Measurements from ENCODE around the gene ZDHHC11.

The ZDHHC11 gene, protein sequence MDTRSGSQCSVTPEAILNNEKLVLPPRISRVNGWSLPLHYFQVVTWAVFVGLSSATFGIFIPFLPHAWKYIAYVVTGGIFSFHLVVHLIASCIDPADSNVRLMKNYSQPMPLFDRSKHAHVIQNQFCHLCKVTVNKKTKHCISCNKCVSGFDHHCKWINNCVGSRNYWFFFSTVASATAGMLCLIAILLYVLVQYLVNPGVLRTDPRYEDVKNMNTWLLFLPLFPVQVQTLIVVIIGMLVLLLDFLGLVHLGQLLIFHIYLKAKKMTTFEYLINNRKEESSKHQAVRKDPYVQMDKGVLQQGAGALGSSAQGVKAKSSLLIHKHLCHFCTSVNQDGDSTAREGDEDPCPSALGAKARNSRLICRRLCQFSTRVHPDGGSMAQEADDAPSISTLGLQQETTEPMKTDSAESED

DNA sequence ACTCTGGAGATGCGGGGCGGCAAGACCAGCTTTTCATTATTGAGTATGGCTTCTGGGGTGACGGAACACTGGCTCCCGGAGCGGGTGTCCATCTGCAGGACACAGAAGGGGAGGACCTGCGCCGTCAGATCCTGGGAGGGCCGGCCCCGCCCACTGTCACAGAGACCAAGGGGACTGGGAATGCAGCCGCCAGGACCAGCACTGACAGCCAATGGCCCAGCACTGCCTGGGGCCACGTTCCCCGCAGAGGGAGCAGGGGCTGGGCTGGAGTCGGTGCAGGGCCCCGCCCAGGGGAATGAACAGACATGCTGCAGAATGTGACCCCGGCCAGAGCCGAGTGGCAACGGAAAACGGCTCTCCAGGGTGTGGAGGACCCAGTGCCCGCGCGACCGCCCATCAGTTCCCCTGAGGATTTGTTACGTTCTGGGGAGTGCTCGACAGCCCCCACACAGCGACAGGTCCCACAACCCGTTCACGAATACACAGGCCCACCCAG lies at the start of gene ZDHHC11:
Gene ZDHHC11, minus strand, starts transcription at position 476 of the 496 bp plus-strand sequence. Its CDS starts 384 bp downstream, at position 92.
- DNase-seq: no peak

DNA sequence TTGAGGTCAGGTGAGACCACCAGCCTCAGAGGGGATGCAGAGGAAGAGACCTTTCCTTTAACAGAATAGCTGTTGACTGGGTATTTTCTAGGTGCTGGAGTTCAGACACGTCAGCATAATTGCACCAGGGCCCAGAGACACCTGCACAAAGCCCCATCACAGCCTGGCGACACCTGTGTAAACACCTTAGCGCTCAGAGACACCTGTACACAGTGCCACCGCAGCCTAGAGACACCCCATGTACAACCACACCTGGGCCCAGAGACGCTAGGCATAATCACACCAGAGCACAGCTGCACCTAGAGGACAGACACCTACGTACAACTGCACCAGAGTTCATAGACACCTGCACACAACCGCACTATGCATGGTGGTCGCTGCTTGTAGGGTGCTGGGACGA lies 42.9 kb upstream of the ZDHHC11 start:
- no peak for DNase-seq

DNA sequence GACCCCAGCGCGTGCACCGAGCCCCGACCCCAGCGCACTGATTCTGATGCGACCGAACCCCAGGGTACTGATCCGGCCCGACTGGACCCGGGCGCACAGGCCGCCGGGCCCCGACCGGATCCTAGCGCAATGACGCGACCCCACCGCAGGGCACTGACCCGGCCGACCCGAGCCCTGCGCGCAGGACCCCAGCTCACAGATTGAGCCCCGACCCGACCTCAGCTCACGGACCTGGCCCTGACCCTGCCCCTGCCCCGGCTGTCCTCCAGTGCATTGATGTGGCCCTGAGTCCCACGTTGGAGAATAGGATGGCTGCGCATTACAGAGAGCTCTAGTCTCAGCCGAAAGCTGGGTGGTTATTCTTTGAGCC lies 42.3 kb upstream of the ZDHHC11 start:
- DNase-seq: no peak

DNA sequence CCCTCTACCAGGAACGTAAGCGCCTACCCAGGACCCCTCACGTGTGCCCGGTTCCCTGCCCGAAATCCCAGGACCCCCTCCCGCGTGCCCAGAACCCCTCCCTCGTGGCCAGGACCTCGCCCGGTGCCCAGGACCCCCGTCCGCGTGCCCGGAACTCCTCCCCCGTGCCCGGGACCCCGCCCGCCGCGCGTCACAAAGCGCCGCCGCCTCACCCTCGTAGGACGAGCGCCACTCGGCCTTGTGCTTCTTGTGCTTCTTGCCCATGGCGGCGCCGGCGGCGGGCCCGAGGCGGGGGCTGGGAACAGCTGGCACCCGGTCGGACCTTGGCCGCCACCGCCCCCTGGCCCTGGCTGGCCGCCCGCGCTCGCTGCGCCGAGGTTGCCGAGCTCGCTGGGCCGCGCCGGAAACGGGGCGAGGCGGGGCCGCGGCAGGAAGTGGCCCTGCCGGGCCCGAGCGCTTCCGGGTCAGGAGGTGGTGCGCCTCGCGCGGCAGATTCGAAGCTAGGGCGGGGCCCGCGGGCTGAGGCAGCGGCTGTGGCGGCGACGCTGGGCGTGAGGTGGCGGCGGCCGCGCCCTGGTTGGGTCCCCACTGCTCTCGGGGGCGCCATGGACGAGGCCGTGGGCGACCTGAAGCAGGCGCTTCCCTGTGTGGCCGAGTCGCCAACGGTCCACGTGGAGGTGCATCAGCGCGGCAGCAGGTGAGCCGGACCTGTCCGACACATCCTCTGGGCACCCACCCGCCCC lies 41.8 kb upstream of the ZDHHC11 start, which contains the start of the genes BRD9 and TRIP13:
Gene BRD9, minus strand, starts transcription at position 408 of the 743 bp plus-strand sequence. Its CDS starts 144 bp downstream, at position 264.
Gene TRIP13, plus strand, starts transcription at position 491 of the 743 bp plus-strand sequence. Its CDS starts 115 bp downstream, at position 606.
- peak; percentile 40 for DNase-seq

DNA sequence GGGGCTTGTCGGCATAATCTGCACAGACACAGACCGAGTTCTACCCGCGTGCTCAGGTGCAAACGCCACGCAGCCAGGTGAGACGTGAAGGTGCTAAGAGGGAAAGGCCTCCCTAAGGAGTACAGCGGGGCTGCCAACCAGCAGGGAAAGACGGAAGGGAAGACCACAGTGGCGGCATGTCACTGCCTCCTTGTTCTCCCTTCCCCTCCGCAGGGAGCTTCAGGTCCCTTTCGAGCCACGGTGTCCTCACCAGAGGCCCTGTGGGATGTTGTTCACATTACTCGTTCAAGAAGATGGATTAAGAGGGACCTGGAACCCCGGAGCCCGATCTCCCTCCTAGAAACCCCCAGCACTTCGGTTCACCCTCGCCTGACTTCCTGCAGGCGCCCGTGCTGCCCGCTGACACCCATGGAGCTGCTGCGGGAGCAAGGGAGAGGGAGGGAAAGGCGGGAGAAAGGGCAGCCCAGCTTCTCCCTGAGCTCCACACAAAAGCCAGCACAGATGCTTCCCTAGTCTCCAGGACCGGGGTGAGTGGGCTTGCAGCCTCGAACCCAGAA lies 41.1 kb upstream of the ZDHHC11 start:
- DNase-seq: peak; percentile 35

DNA sequence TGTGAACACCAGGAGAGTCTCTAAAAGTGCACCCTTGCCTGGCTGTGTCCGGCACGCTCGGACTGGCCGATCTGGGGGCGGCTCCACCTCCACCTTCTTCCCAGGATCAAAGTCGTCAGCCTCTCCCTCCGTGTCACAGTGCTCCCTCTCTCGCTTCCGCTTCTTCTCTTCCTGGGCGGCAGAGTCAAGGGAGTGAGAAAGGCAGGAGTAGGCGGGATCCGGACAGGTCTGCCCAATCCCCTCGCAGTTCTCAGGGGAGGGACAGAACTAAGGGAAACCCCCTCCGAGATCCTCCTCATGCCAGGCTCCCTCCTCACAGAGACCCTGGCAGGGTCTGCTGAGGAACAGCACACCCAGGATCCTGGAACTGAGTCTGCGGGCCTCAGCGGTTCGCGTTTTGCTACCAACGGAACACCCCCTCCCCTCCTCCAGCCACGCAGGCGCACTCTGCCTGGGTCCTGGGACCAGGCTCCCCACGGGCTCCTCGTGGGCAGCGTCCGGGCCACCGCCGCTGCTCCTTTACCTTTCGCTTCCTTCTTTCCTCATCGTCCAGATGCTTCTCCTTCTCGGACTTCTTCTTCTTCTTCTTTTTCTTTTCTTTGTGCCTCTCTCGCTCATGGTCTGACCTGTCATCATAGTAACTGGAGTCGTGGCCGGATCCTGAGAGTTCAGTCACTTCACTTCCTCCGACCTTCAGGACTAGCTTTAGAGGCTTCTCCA lies 40.5 kb upstream of the ZDHHC11 start:
- DNase-seq: no peak

DNA sequence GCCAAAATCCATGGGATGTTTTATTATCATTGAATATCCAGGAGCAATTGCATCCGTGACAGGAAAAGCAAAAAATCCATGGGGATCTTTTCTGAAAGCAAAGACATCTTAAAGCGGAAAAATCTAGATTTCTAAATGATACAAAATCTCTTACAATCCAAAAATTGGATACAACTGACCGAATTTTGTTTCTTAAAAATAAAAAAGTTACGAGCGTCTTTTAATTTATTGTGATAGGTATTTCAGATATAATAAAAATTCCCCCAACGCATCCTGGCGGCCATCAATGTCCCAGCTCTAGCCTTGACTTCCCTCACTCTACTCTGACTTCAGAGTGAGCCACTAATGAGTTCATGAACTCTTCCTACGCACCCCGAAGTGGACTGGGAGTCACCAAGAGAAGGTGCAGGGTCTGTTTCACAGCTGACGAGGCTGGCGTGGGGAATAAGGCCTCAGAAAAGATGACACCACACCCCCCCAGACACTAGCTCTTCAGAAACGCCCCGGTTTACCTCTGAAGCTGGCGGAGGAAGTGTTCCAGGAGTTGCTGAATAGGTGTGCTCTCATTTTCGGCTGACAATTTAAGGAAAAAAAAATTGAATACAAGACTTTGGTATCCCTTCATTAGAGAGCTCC lies 38.4 kb upstream of the ZDHHC11 start:
- DNase-seq: no peak

DNA sequence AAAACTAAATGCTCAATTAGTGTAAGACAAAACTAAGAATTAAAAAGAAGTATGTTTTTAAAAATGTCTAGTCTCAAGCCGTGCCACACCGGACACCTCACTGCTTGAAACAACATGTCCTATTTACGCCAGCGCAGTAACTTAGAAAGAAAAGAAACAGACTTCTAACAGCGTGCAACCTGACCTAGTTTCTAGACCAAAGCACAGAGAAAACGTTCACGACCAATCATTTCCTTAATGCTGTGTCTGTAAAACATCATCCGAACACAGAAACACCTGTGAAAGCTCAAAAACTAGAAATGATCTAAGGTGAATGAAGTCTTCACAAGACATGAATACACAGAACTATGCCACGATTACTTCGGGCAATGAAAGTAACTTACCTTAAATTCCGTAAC lies 37.9 kb upstream of the ZDHHC11 start:
- DNase-seq: no peak

DNA sequence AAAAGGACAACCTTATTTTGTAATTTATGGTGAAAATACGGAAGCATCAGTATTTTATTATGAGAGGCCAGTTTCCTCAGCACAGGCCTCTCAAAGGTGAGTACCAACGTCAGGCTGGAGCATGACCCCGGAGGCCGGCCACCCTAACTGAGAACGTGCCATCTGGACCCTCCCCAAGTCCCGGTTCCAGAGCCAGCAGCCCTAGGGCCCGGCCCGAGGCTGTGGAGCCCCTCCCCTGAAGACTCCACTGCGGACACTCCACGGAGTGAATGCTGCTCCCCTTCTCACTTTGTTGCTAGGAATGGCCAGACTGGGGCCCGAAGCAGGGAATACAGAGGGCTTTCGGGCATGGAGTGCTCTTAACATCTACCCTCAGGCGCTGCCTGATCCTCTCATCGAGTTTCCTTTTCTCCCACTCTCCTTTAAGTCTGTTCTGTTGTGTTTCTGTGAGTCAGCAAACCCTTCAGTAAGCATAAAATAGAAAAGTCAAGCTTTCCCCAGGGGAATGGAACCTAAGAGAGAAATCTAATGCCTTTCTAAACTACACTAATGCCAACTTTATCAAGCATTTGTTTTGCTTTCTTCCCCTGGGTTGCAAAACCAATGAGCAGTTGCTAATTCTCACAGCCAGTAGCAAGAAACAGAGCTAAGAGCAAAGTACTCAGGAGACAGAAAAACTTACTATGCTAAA lies 37.3 kb upstream of the ZDHHC11 start:
- DNase-seq: no peak

DNA sequence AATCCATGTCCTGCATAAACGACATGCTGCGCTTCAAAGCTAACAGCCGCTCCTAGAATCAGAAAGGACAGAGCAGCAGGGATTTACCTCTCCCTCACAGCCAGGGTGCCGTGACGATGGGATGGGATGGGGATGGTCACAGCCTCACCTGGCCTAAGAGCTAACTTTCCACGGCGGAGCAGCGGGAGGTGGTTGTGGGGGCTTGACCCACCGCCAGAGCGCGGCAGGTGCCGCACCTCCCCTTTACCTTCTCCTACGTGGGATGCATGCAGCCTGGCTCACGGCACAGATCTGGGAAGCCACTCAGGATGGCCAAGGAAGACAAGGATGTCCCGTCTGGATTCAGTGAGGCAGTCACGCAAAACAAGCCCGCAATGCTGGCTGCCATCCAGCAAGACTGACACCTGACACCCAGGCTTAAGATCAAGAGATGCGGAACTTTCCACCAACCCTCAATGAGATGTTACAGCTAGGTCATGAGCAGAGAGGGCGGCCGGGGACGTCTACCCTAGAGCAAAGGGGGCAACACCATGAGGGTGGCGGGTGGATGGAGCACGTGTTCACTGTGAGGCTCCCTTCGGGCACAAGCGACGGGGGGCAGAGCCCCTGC lies 36.0 kb upstream of the ZDHHC11 start:
- no peak for DNase-seq

DNA sequence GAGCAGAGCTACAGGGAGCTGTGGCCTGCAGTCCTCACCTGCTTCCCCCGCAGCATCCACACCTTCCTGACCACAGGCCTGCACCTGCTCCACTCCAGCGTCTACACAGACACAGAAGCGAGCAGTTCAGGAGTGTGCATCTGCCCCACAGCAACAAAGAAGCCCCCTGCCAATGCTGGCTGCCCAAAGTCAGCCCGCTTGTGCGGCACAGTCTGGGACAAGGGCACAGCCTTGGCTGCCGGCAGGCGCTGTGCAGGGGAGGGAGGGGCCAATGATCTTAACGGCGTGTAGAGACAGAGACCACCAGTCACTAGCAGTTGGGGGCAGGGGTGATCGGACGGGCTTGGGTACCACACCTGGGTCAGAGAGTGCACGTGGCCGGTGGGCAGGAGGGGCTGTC lies 35.2 kb upstream of the ZDHHC11 start:
- DNase-seq: no peak

DNA sequence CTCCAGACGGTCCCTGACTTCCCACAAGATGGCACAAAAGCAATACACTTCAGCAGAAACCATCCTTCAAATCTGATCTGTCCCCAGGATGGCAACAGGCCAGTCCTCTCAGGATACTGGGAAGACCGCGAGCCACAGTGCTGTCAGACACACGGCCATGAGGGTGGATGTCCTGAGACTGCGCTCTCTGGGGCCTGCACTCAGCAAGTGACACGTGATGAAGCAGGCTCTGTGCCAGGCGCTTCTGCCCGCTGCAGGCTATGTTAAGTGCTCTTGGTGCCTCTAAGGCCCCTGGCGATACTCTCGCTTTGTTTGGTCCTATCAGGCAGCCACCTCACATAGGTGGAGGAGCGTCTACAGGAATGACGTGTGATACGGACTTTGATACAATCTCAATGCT lies 34.7 kb upstream of the ZDHHC11 start:
- no peak for DNase-seq

DNA sequence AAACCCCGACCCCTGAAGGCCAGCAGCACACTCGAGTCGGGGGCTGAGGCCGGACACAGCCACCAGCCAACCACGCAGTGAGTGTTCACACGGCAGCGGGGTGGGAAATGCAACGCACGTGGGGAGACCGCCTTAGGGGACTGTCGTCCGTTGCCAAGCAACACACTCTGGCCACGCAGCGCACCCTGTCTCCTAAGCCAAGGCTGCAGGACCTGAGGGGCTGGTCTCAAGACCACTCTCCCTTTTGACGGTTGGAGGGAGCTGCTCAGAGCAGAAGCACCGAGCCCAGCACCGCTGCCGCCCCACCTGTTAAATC lies 34.3 kb upstream of the ZDHHC11 start:
- DNase-seq: no peak

DNA sequence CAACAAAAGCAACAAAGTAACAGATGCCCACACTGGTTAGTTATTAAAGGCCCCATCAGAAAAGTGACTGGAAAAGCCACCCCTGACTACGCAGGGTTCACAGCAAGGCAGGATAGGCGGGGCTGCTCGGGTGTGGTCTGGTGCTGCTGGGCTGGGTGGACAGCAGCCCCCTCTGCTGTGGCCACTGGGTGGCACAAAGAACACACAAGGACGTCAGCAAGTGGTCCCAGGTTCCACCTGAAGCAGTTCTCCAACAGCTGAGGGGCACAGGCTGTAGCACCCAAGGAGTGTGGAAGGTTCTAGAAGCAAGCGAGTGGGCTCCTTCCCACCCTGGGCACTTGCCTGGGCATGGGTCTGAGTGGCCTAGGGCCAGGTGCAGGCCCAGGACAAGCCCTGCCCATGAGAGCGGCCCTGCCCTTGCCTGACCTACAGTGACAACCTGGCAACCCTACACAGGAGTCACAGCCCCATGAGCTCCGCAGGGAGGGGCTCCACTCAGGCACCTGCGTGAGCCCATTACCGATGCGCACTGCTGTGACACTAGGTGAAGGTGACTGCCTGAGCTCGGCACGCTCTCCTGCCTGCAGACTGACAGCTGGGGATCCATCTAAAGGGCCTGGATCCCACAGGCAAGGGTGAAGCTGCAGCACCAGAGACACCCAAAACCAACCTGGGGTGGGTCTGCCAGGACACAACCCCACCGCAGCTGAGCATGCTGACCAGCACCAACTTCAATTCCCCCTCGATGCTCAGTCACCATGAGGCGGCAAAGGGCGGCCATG lies 33.8 kb upstream of the ZDHHC11 start:
- DNase-seq: no peak

DNA sequence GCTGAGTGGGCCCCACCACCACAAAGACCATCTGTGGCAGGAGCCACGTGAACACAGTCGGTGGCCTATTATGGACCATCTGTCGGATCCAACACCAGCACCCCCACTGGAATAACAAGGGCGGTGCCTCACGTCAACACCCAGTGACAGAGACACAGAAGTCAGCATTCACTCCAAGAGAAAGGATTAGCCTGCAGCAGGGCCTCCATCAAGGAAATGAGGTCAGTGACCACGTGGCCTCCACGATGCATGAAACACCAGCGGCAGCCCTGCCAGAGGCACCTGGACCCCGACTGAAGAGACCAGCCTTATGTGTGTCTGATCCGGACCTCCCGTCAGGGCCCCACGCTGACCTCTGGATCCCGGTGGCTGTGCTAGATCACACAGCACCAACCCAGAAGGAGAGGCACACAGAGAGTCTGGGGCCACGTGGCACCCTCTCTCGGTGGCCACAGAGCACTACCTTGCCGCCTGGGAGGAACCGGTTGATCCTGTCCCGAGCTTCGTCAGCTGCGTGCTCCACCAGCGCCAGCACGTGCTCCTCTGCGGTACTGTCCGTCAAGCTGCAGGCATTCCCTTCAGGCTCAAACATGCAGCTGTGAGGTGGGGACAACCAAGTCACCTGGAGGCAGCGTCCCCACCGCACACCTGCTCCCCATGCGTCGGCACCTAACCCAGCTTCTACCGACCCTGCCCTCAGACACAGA lies 32.8 kb upstream of the ZDHHC11 start:
- no peak for DNase-seq

DNA sequence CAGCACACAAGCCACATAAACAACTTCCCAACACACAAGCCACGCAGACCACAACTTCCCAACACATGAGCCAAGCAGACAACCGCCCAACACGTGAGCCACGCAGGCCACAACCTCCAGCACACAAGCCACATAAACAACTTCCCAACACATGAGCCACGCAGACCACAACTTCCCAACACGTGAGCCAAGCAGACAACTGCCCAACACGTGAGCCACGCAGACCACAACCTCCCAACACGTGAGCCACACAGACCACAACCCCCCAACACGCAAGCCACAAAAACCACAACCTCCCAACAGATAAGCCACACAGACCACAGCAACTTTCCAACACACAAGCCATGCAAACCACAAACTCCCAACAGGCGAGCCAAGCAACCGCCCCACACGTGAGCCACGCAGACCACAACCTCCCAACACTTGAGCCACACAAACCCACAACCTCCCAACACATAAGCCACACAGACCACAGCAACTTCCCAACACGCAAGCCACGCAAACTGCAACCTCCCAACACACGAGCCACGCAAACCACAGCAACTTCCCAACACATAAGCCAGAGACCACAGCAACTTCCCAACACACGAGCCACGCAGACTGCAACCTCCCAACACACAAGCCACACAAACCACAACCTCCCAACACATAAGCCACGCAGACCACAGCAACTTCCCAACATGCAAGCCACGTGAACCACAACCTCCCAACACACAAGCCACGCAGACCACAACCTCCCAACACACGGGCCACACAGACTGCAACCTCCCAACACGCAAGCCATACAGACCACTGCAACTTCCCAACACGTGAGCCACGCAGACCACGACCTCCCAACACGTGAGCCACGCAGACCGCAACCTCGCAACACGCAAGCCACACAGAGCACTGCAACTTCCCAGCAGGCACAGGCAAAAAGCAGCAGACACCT lies 31.7 kb upstream of the ZDHHC11 start:
- no peak for DNase-seq

DNA sequence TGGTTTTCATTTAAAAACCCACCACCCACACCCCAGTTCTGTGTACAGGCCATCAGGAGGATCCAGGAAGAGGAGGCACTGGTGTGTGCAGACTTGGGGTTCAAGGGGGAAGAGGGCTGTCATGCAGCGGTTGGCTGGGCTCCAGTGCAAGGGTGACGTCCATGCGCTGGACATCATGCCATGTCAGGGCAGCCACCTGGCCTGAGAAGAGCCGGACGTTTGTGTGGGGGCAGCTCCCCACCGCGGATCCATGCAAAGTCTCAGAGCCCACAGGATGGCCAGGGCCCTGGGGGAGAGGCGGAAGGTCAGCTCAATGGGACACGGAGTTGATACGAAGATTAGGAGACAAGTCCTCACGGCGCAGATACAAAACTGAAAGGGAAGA lies 30.8 kb upstream of the ZDHHC11 start:
- DNase-seq: no peak

DNA sequence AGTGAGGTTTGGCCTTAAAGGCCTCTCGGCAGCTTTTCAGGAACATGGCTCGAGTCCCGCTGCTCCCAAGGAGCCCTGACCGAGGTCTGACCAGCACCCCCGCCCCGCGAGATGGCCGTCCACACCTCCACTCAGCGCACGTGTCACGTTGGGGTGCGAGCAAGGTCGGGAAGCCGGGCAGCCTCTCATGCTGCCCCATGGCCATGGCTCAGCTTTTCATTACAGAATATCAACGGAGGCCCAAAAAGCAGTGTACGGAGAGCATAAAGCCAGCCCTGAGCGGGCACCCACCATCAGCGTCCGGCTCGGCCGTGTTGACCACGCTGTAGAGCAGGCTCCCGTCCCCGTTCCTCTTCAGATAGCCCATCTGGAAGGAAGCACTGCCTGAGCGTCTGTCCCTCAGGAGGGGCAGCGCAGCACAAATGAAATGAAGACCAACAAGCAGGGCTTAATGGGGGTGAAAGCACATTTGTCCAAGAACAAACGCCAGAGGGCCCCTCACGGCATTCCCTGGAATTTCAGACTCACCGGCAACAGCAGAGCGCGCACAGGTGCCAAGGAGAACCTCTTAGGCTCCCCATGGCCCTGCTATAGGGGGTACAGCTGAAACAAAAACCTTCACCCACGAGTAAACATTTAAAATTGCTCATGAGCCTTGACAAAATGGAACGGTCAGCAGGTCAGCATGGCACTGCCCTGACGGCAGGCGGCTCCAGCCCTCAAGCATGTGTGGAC lies 30.2 kb upstream of the ZDHHC11 start:
- DNase-seq: no peak
